Neuronal stem cell (in vitro differentiated cells): ENCODE results near the gene HOXC12.

ENCODE experiments used
- DNase-seq: peaks from one replicate; pipeline ENCODE4 v3.0.0-alpha.2; 2013; ENCODE audit warnings: low spot score
- H2AFZ ChIP-seq: one replicate; pipeline ENCODE4 v1.6.1; 2013; ENCODE audit warnings: mild to moderate bottlenecking, low read length, inconsistent platforms
- H2AK5ac ChIP-seq: 2 replicates; pipeline ENCODE4 v1.6.1; 2013; ENCODE audit warnings: low read depth, mild to moderate bottlenecking, inconsistent platforms, low read length, moderate library complexity, mixed read lengths
- H2BK120ac ChIP-seq: 2 replicates; pipeline ENCODE4 v1.6.1; 2013; ENCODE audit warnings: low read depth, mild to moderate bottlenecking, inconsistent platforms, low read length, moderate library complexity, mixed read lengths
- H2BK12ac ChIP-seq: one replicate; pipeline ENCODE4 v1.6.1; 2013; ENCODE audit warnings: low read length, inconsistent platforms
- H2BK15ac ChIP-seq: 2 replicates; pipeline ENCODE4 v1.6.1; 2013; ENCODE audit warnings: mild to moderate bottlenecking, low read length, inconsistent platforms, mixed read lengths
- H2BK5ac ChIP-seq: one replicate; pipeline ENCODE4 v1.6.1; 2013; ENCODE audit warnings: inconsistent platforms, mild to moderate bottlenecking, low read length, moderate library complexity
- H3K14ac ChIP-seq: one replicate; pipeline ENCODE4 v1.6.1; 2013; ENCODE audit warnings: low read length, inconsistent platforms
- H3K18ac ChIP-seq: 2 replicates; pipeline ENCODE4 v1.6.1; 2013; ENCODE audit warnings: low read length, inconsistent platforms
- H3K23ac ChIP-seq: 2 replicates; pipeline ENCODE4 v1.6.1; 2013; ENCODE audit warnings: low read depth, mild to moderate bottlenecking, mixed read lengths, low read length, inconsistent platforms; ENCODE audit not compliant: poor library complexity
- H3K27ac ChIP-seq: replicated peaks from 3 replicates; pipeline ENCODE4 v1.5.1; 2013; ENCODE audit warnings: low read length, inconsistent platforms
- H3K27me3 ChIP-seq, 3 experiments: 2 replicates each; pipeline ENCODE4 v1.6.1; 2013; ENCODE audit warnings: low read length in 3 of 3, mild to moderate bottlenecking in 2 of 3, inconsistent platforms in 1 of 3, low read depth in 1 of 3, mixed read lengths in 1 of 3, moderate library complexity in 1 of 3; ENCODE audit not compliant: control insufficient read depth in 3 of 3, insufficient read depth in 3 of 3
- H3K36me3 ChIP-seq, 2 donors: replicated peaks in 1 of 2; 2 replicates each; pipeline ENCODE4 v1.6.1; 2013; ENCODE audit warnings: low read length in 2 of 2; ENCODE audit not compliant: control insufficient read depth in 2 of 2, insufficient read depth in 2 of 2
- H3K4ac ChIP-seq: 2 replicates; pipeline ENCODE4 v1.6.1; 2013; ENCODE audit warnings: inconsistent platforms, mild to moderate bottlenecking, low read length, moderate library complexity
- H3K4me1 ChIP-seq, 2 donors: 1 replicate in 1 of 2; 2 replicates in 1 of 2; pipeline ENCODE4 v1.6.1; 2013; ENCODE audit warnings: low read length in 2 of 2, low read depth in 1 of 2; ENCODE audit not compliant: control insufficient read depth in 2 of 2, insufficient read depth in 1 of 2
- H3K4me2 ChIP-seq: one replicate; pipeline ENCODE4 v1.6.1; 2013; ENCODE audit warnings: mild to moderate bottlenecking, low read length, inconsistent platforms; ENCODE audit not compliant: insufficient read depth, poor library complexity, severe bottlenecking
- H3K4me3 ChIP-seq, 2 donors: 2 replicates each; pipeline ENCODE4 v1.5.1; 2013; ENCODE audit warnings: low read length in 2 of 2, mild to moderate bottlenecking in 2 of 2, inconsistent platforms in 1 of 2, moderate library complexity in 1 of 2
- H3K79me1 ChIP-seq: one replicate; pipeline ENCODE4 v1.6.1; 2013; ENCODE audit warnings: low read depth, mild to moderate bottlenecking, inconsistent platforms, low read length, moderate library complexity
- H3K9ac ChIP-seq: one replicate; pipeline ENCODE4 v1.6.1; 2013; ENCODE audit warnings: mild to moderate bottlenecking, low read depth, low read length, inconsistent platforms; ENCODE audit not compliant: poor library complexity
- H3K9me3 ChIP-seq, 2 donors: replicated peaks in 1 of 2; 2 replicates each; pipeline versions ENCODE3 to v1.6.1; 2013; ENCODE audit warnings: low read length in 2 of 2, mild to moderate bottlenecking in 2 of 2, inconsistent platforms in 1 of 2, low read depth in 1 of 2, mixed read lengths in 1 of 2, moderate library complexity in 1 of 2; ENCODE audit not compliant: control insufficient read depth in 2 of 2, insufficient read depth in 1 of 2
- H4K8ac ChIP-seq: one replicate; pipeline ENCODE4 v1.6.1; 2013; ENCODE audit warnings: low read depth, mild to moderate bottlenecking, inconsistent platforms, low read length, moderate library complexity
- H4K91ac ChIP-seq: one replicate; pipeline ENCODE4 v1.6.1; 2013; ENCODE audit warnings: low read length, low read depth, mild to moderate bottlenecking, inconsistent platforms; ENCODE audit not compliant: poor library complexity
- WGBS, 2 donors: extraction: QIAGEN DNeasy Blood & Tissue Kit; methylation state at CpG; one replicate each; pipeline ENCODE4 v1.1.7; 2013; ENCODE audit warnings: missing lambda C conversion rate in 2 of 2, mixed read lengths in 1 of 2; ENCODE audit not compliant: insufficient read length in 2 of 2, insufficient replicate concordance in 1 of 2; ENCODE audit errors: extremely low coverage in 2 of 2; 5-methylcytosine and 5-hydroxymethylcytosine counted together

Gene HOXC12

DNA sequence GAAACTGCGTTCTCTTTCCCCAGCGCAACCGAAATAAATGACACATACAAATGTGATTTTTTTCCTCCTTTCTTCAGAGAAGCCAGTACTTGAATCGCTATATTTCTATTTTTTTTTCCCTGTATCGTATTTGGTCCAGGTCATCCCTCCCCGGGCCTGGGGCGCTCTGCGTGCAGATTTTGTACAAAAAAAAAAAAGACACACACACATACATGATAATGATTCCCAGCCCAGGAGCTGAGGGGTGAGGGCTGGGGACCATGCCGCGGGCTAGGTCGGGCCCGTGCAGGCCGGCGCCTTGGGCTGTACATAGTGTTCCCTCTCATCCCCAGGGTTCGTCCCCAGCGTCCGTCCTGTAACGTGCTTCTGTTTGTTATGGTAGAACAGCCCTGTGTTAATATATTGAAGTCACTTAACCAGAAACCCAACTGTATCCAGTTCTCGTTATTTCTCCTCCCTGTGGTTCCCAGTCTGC, 48.2 kb downstream of the HOXC12 start:
- Histone ChIP-seq H3K4me2 (no peak overlapping the region), H2AFZ (no peak overlapping the region), H3K79me1 (no peaks in the 10 kb centered on the region), H2BK12ac (no peak overlapping the region), H3K36me3 (no peaks in the 10 kb centered on the region), H3K9ac (no peak overlapping the region), H3K4me1 (no peaks in the 10 kb centered on the region), H4K91ac (no peak overlapping the region), H3K23ac (no peak overlapping the region), H2BK15ac (no peak overlapping the region), H3K18ac (no peak overlapping the region), H3K14ac (no peak overlapping the region), H2BK120ac (no peak overlapping the region), H4K8ac (no peak overlapping the region), H3K9me3 (peaks cover 0 to 2% of the 10 kb centered on the region in 2 donors), H2BK5ac (no peak overlapping the region), H3K4me3 (no peak overlapping the region), H3K27me3 (peaks cover 78 to 100% (median 100%) of the 10 kb centered on the region in 3 experiments), H3K27ac (no peak overlapping the region), H2AK5ac (no peak overlapping the region), H3K4ac (no peak overlapping the region)
- WGBS, 2 donors: no CpG with 5 or more reads among the region's 19 CpGs
- no peak for DNase-seq

DNA sequence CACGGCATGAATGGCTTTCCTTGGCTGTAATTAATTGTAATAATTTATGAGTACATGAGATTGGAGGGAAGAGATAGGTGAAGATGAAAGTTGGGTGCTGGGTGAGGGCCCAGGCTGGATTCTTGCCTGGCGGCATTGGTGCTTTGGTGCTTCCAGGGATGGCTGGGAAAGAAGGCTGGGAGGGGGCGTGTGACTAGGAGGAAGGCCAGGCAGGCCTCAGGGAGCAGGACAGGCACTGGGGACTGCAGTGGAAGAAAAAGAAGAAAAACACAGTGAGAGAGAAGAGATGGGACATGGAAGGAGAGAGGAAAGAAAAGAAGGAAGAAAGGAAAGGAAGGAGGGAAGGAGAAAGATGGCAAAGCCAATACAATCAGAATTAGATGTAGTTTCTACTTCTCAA, 48.9 kb downstream of the HOXC12 start:
- H3K4me1 ChIP-seq: no peaks in the 10 kb centered on the region
- peaks cover 0 to 2% of the 10 kb centered on the region in 2 donors for H3K9me3 ChIP-seq
- H3K23ac ChIP-seq: no peak overlapping the region
- no peak overlapping the region for H2AK5ac ChIP-seq
- H2AFZ ChIP-seq: no peak overlapping the region
- H2BK120ac ChIP-seq: no peak overlapping the region
- H3K27ac ChIP-seq: no peak overlapping the region
- H2BK15ac ChIP-seq: no peak overlapping the region
- H2BK12ac ChIP-seq: no peak overlapping the region
- no peaks in the 10 kb centered on the region for H3K79me1 ChIP-seq
- no peak overlapping the region for H4K91ac ChIP-seq
- no CpG with 5 or more reads among the region's 3 CpGs for WGBS, 2 donors
- H3K4me2 ChIP-seq: no peak overlapping the region
- H3K18ac ChIP-seq: no peak overlapping the region
- no peak overlapping the region for H3K14ac ChIP-seq
- no peak overlapping the region for H4K8ac ChIP-seq
- no peaks in the 10 kb centered on the region for H3K36me3 ChIP-seq
- no peak overlapping the region for H3K9ac ChIP-seq
- no peak overlapping the region for H2BK5ac ChIP-seq
- DNase-seq: no peak
- no peak overlapping the region for H3K4ac ChIP-seq
- H3K27me3 ChIP-seq: peaks cover 77 to 100% (median 99%) of the 10 kb centered on the region in 3 experiments
- no peak overlapping the region for H3K4me3 ChIP-seq

DNA sequence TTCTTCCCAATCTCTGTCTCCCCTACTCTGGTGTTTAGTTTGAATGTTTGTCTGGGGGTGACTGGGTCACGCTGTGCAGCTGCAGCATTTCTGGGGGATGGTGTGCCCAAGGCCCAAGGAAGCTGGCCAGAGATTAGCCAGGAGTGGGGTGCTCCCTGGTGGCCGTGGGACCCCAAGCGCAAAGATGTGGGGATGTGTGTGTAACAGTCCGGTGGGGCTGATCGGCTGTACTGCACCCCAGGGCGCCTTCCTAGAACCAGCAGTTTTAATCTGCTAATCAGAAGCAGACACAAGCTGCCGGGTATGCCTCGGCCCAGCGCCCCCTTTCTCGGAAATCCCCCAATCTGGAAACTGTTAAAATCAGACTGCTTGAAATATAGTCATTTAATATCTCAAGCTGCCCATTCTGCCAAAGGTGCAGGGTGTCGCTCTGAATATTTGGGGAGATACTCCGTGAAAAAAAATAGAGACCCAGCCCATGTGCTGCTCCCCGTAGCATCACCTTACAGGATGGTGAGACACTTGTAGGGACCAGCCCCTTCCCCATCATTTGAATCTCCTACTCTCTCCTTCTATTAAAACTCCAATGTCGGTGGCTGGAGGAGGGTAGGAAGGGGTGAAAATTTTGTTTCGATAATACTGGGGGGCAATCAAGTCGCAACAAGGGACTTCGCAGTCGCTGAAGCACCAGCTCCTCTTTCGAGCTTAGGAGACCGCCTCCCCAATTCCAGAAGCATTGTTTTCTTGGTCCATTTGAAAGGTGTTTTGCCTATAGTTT, 49.5 kb downstream of the HOXC12 start:
- Histone ChIP-seq H3K4ac (no peak overlapping the region), H3K36me3 (no peaks in the 10 kb centered on the region), H2BK15ac (no peak overlapping the region), H3K79me1 (no peaks in the 10 kb centered on the region), H3K27ac (no peak overlapping the region), H3K9ac (no peak overlapping the region), H2BK12ac (no peak overlapping the region), H3K9me3 (peaks cover 0 to 2% of the 10 kb centered on the region in 2 donors), H4K91ac (no peak overlapping the region), H2AFZ (peak overlapping the region; percentile 74), H3K4me1 (no peaks in the 10 kb centered on the region), H3K18ac (no peak overlapping the region), H3K14ac (no peak overlapping the region), H3K23ac (peak overlapping the region; percentile 13), H2AK5ac (no peak overlapping the region), H3K27me3 (peaks cover 74 to 99% (median 95%) of the 10 kb centered on the region in 3 experiments), H4K8ac (no peak overlapping the region), H2BK5ac (no peak overlapping the region), H3K4me2 (no peak overlapping the region), H2BK120ac (no peak overlapping the region), H3K4me3 (peak overlapping the region in 1 of 2 donors; percentile 11)
- no CpG with 5 or more reads among the region's 20 CpGs for WGBS, 2 donors
- no peak for DNase-seq

DNA sequence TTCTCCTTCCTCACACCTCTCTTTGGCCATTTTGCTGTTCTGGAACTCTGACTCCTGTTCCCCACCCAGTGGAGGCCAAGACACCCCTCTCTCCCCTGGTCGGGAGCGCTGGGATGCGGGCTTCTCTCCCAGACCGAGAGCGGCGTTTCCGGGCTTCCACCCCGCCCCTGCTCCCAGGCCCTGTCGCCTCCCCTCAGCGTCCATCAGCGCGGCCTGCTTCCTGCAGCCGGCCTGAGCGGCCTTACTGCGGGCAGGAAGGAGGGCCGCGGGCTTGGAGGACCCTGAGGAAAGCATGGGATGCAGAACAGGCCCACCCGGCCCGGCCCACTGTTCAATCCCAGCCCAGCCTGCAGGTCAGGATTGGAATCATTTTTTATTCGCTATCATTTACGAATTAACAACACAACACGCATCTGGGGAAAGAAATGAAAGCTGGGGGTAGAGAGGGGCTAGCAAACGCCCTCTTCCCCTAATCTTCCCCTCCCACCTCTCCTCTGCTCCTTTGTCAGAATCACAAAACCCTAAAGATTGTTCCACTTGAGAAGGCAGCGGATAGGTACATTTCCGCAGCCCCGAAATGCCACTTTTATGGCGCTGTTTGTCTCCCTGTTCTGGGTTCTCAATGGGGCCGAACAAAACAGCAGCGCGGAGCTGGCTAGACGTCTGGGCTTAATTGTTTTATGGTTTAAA, 50.3 kb downstream of the HOXC12 start:
- Histone ChIP-seq H3K23ac (no peak overlapping the region), H3K4ac (no peak overlapping the region), H2AK5ac (no peak overlapping the region), H3K4me1 (no peaks in the 10 kb centered on the region), H4K8ac (no peak overlapping the region), H2BK120ac (no peak overlapping the region), H3K18ac (no peak overlapping the region), H3K27ac (no peak overlapping the region), H2BK15ac (no peak overlapping the region), H3K4me3 (no peak overlapping the region), H3K9ac (no peak overlapping the region), H3K9me3 (peaks cover 0 to 2% of the 10 kb centered on the region in 2 donors), H2BK12ac (no peak overlapping the region), H3K36me3 (no peaks in the 10 kb centered on the region), H4K91ac (no peak overlapping the region), H3K79me1 (peaks cover 2% of the 10 kb centered on the region), H2BK5ac (no peak overlapping the region), H3K27me3 (peaks cover 72 to 99% (median 95%) of the 10 kb centered on the region in 3 experiments), H3K14ac (no peak overlapping the region), H2AFZ (peak overlapping the region; percentile 74), H3K4me2 (no peak overlapping the region)
- WGBS, 2 donors: no CpG with 5 or more reads among the region's 31 CpGs
- no peak for DNase-seq
